A204.1 (cell line): ENCODE data around the gene PRDM16.

Experiments
- FAIRE-seq: peaks from 2 replicates; lab custom pipeline; 2012; peaks lifted over from hg19 to GRCh38; lab: Jason Lieb, UNC

The PRDM16 gene

GRCh38 chr1:3435666-3436065 lies 366.7 kb downstream of the PRDM16 start:
- FAIRE-seq = no peak

GRCh38 chr1:3436451-3436850 lies 367.4 kb downstream of the PRDM16 start:
- FAIRE-seq = no peak

GRCh38 chr1:3436901-3437300 lies 367.9 kb downstream of the PRDM16 start:
- FAIRE-seq = no peak

- FAIRE-seq = no peak
Measured at GRCh38 chr1:3438661-3439180, 369.7 kb downstream of the PRDM16 start.

- FAIRE-seq = no peak
Measured at GRCh38 chr1:3439346-3440299, 370.6 kb downstream of the PRDM16 start.

GRCh38 chr1:3440300-3440681 lies 371.3 kb downstream of the PRDM16 start:
- FAIRE-seq = no peak

- FAIRE-seq = no peak
Measured at GRCh38 chr1:3440711-3441409, 371.9 kb downstream of the PRDM16 start.

GRCh38 chr1:3441410-3441847 lies 372.4 kb downstream of the PRDM16 start:
- no peak for FAIRE-seq

- FAIRE-seq = no peak
Measured at GRCh38 chr1:3441880-3442279, 372.9 kb downstream of the PRDM16 start.

- no peak for FAIRE-seq
Measured at GRCh38 chr1:3442331-3442730, 373.3 kb downstream of the PRDM16 start.

GRCh38 chr1:3442901-3443300 lies 373.9 kb downstream of the PRDM16 start:
- FAIRE-seq = no peak

- FAIRE-seq = no peak
Measured at GRCh38 chr1:3443807-3444206, 374.8 kb downstream of the PRDM16 start.

- FAIRE-seq = no peak
Measured at GRCh38 chr1:3444298-3444697, 375.3 kb downstream of the PRDM16 start.

- no peak for FAIRE-seq
Measured at GRCh38 chr1:3444736-3445135, 375.7 kb downstream of the PRDM16 start.

GRCh38 chr1:3450202-3450863 lies 381.3 kb downstream of the PRDM16 start:
- FAIRE-seq = no peak

- no peak for FAIRE-seq
Measured at GRCh38 chr1:3450983-3451382, 382.0 kb downstream of the PRDM16 start.

- no peak for FAIRE-seq
Measured at GRCh38 chr1:3451994-3452865, 383.2 kb downstream of the PRDM16 start.

GRCh38 chr1:3452866-3453175 lies 383.8 kb downstream of the PRDM16 start:
- no peak for FAIRE-seq

GRCh38 chr1:3453203-3453761 lies 384.3 kb downstream of the PRDM16 start:
- FAIRE-seq = no peak

GRCh38 chr1:3453891-3454810 lies 385.1 kb downstream of the PRDM16 start, which contains the start of gene ARHGEF16:
Gene ARHGEF16 (plus strand): TSS chr1:3454665. CDS start chr1:3463085, 8,420 bp downstream.
- FAIRE-seq = no peak
